HG03135 (cell line): ENCODE results near the gene ATL3.
"Not testable (repeated sequence)": the region's sequence is repeated elsewhere in the genome, so short reads cannot be mapped to it uniquely, and the experiment has no call there.

ENCODE experiments used
- ATAC-seq: cut with Tn5 transposase; IDR thresholded peaks from one replicate; pipeline ENCODE4 v1.9.1; 2021; ENCODE audit warnings: mild to moderate bottlenecking, moderate library complexity; ENCODE audit not compliant: unreplicated experiment

Gene ATL3

GRCh38 chr11:63623513-63624140, 47.5 kb downstream of the ATL3 start:
- ATAC-seq, result no peak

GRCh38 chr11:63622323-63622722, 48.9 kb downstream of the ATL3 start:
- no peak for ATAC-seq

GRCh38 chr11:63621071-63621470, 50.1 kb downstream of the ATL3 start:
- ATAC-seq, result no peak

- ATAC-seq, result no peak
Observed at GRCh38 chr11:63619967-63620366, 51.2 kb downstream of the ATL3 start.

GRCh38 chr11:63617686-63618085, 53.5 kb downstream of the ATL3 start:
- not testable (repeated sequence) for ATAC-seq

GRCh38 chr11:63616953-63617352, 54.2 kb downstream of the ATL3 start:
- no peak for ATAC-seq

- ATAC-seq, result no peak
Observed at GRCh38 chr11:63614136-63614671, 57.0 kb downstream of the ATL3 start, which contains the start of gene PLAAT3. PLAAT3 (minus strand) TSS chr11:63614433; CDS start chr11:63614014, 419 bp downstream.

- ATAC-seq, result no peak
Observed at GRCh38 chr11:63613517-63614135, 57.5 kb downstream of the ATL3 start.

GRCh38 chr11:63612181-63612580, 59.0 kb downstream of the ATL3 start:
- no peak for ATAC-seq

- no peak for ATAC-seq
Observed at GRCh38 chr11:63611395-63611747, 59.8 kb downstream of the ATL3 start.

GRCh38 chr11:63610604-63611394, 60.4 kb downstream of the ATL3 start:
- ATAC-seq, result no peak

- no peak for ATAC-seq
Observed at GRCh38 chr11:63609971-63610580, 61.1 kb downstream of the ATL3 start.

GRCh38 chr11:63609536-63609935, 61.6 kb downstream of the ATL3 start:
- ATAC-seq, result no peak

GRCh38 chr11:63608353-63609345, 62.5 kb downstream of the ATL3 start:
- no peak for ATAC-seq

GRCh38 chr11:63603180-63603518, 68.0 kb downstream of the ATL3 start:
- ATAC-seq, result no peak

- not testable (repeated sequence) for ATAC-seq
Observed at GRCh38 chr11:63602290-63603179, 68.6 kb downstream of the ATL3 start.

GRCh38 chr11:63599211-63600122, 71.7 kb downstream of the ATL3 start:
- no peak for ATAC-seq

GRCh38 chr11:63598556-63598955, 72.6 kb downstream of the ATL3 start:
- ATAC-seq, result no peak
